Panc1 (cell line): ENCODE results near the gene NGEF. TPM values are rescaled to one million over a fixed set of nuclear protein-coding genes. Genes with fewer than 3 reads are reported as not detected.

Experiments
- ATAC-seq: fragments of 200-7000 bp; cut with Tn5 transposase; 2 replicates; pipeline ENCODE4 v1.9.1; 2020; ENCODE audit warnings: mild to moderate bottlenecking, moderate library complexity
- BruUV-seq: library from RNA; stranded (reverse); fragments of 400-500 nt; replicated peaks from 2 replicates; lab custom pipeline; 2021; lab: Mats Ljungman, UMichigan
- CTCF ChIA-PET: fragments of 300-600 bp; sonication (Branson Sonifier 250); formaldehyde crosslinking; loops from one replicate; lab custom pipeline; 2022; ENCODE audit warnings: antibody characterized with exemption; lab: Charles Lee
- POLR2A ChIA-PET: fragments of 300-600 bp; sonication (Branson Sonifier 250); formaldehyde crosslinking; loops from one replicate; lab custom pipeline; 2022; ENCODE audit warnings: antibody characterized with exemption; lab: Charles Lee
- DNase-seq: peaks from one replicate; pipeline ENCODE4 v3.0.0-alpha.2; 2010; ENCODE audit warnings: low read depth, low spot score
- H3K27ac ChIP-seq: 2 replicates; pipeline ENCODE4 v1.5.1; 2011; ENCODE audit warnings: mild to moderate bottlenecking, low read length, inconsistent platforms
- H3K27me3 ChIP-seq: fragments of 200-500 bp; sonication (Bioruptor generic); 2 replicates; pipeline ENCODE4 v1.6.0; 2014; ENCODE audit warnings: low read length, inconsistent platforms; ENCODE audit not compliant: control insufficient read depth, insufficient read depth
- H3K36me3 ChIP-seq: fragments of 200-500 bp; sonication (Bioruptor generic); 2 replicates; pipeline ENCODE4 v1.5.1; 2014; ENCODE audit warnings: inconsistent platforms, mild to moderate bottlenecking, low read length, moderate library complexity; ENCODE audit not compliant: control insufficient read depth, insufficient read depth
- H3K4me1 ChIP-seq: 2 replicates; pipeline ENCODE4 v1.5.1; 2011; ENCODE audit warnings: inconsistent platforms, mild to moderate bottlenecking, low read length, moderate library complexity; ENCODE audit not compliant: control insufficient read depth, insufficient read depth
- H3K4me3 ChIP-seq, 2 experiments: 2 replicates each; pipeline ENCODE4 v1.5.1; 2011 to 2012; ENCODE audit warnings: low read depth in 2 of 2, low read length in 2 of 2, mild to moderate bottlenecking in 2 of 2, inconsistent platforms in 1 of 2, moderate library complexity in 1 of 2
- H3K9me3 ChIP-seq: fragments of 200-500 bp; sonication (Bioruptor generic); 2 replicates; pipeline ENCODE4 v1.5.1; 2014; ENCODE audit warnings: low read depth, mild to moderate bottlenecking, inconsistent platforms, low read length, moderate library complexity; ENCODE audit not compliant: control insufficient read depth, insufficient read depth
- CTCF ChIP-seq: fragments of 450-650 bp; IDR thresholded peaks from 2 replicates; pipeline ENCODE4 v1.5.1; 2017; ENCODE audit warnings: mild to moderate bottlenecking
- POLR2AphosphoS5 ChIP-seq: IDR thresholded peaks from 2 replicates; pipeline ENCODE4 v1.6.1; 2012; ENCODE audit warnings: mild to moderate bottlenecking, low read depth, low read length, moderate library complexity
- REST ChIP-seq, 2 experiments: IDR thresholded peaks; 2 replicates each; pipeline ENCODE4 v1.6.1; 2011 to 2012; ENCODE audit warnings: low read depth in 2 of 2, control low read depth in 1 of 2, low read length in 1 of 2, mild to moderate bottlenecking in 1 of 2, moderate library complexity in 1 of 2; ENCODE audit not compliant: insufficient read depth in 1 of 2
- SIN3A ChIP-seq: IDR thresholded peaks from 2 replicates; pipeline ENCODE4 v1.6.1; 2012; ENCODE audit warnings: low read depth, mild to moderate bottlenecking, low read length, moderate library complexity, borderline replicate concordance; ENCODE audit not compliant: insufficient read depth
- TCF7L2 ChIP-seq: IDR thresholded peaks from 2 replicates; pipeline ENCODE4 v1.6.1; 2011; ENCODE audit warnings: mild to moderate bottlenecking, low read depth, low read length, inconsistent platforms
- in situ Hi-C: cut with HindIII; loops from 2 replicates; pipeline ENCODE4 v1.10.0; 2016; ENCODE audit warnings: low sequenced_read_pairs, low pct_unique_long_range_greater_than_20kb
- intact Hi-C: fragments of 100-400 bp; cut with micrococcal nuclease; formaldehyde crosslinking; loops from one replicate; pipeline ENCODE4 v1.10.0; 2022; ENCODE audit not compliant: unreplicated experiment
- total RNA-seq: library from RNA; stranded (reverse); gene quantifications from one replicate; pipeline ENCODE4 v1.2.1, GENCODE V29; 2021; ENCODE audit not compliant: unreplicated experiment

NGEF gene
- total RNA-seq, 1 experiment from 2014 or later: 17.8 TPM

GRCh38 chr2:232842689-232843088 lies 170.4 kb downstream of the NGEF start:
- intact Hi-C loops (no loop called here), in situ Hi-C loops (no loop called here)
- Histone ChIP-seq H3K27ac (no peak overlapping the region), H3K27me3 (no peaks in the 10 kb centered on the region), H3K36me3 (peaks cover 51% of the 10 kb centered on the region), H3K4me3 (no peak overlapping the region), H3K9me3 (no peaks in the 10 kb centered on the region), H3K4me1 (peaks cover 14% of the 10 kb centered on the region)
- ChIA-PET POLR2A (interaction anchor here (0.6 kb wide), 1 partner anchor 123 kb away, joined by 3 read pairs; no protein-coding TSS in a partner anchor), CTCF (no interaction called here)
- DNase-seq (no peak), ATAC-seq (no peak)
- TF ChIP-seq REST (IDR thresholded peaks at IDR 0.05; ENCODE audit: insufficient read depth in 1 of 2, low read depth in 2 of 2, low read length in 1 of 2) (no peak), TCF7L2 (no peak), CTCF (no peak), SIN3A (no peak), POLR2AphosphoS5 (no peak)
- BruUV-seq: no TSS peak

GRCh38 chr2:232839411-232840079 lies 173.5 kb downstream of the NGEF start:
- DNase-seq (no peak), ATAC-seq (no peak)
- TF ChIP-seq CTCF: no peak
- TF ChIP-seq POLR2AphosphoS5: no peak
- TF ChIP-seq TCF7L2: no peak
- TF ChIP-seq REST (IDR thresholded peaks at IDR 0.05; ENCODE audit: insufficient read depth in 1 of 2, low read depth in 2 of 2, low read length in 1 of 2): no peak
- TF ChIP-seq SIN3A: no peak
- H3K27ac ChIP-seq: no peak overlapping the region
- ChIA-PET CTCF (no interaction called here), POLR2A (no interaction called here)
- in situ Hi-C loops: no loop called here
- H3K27me3 ChIP-seq: no peaks in the 10 kb centered on the region
- peaks cover 14% of the 10 kb centered on the region for H3K4me1 ChIP-seq
- H3K9me3 ChIP-seq: no peaks in the 10 kb centered on the region
- BruUV-seq: no TSS peak
- intact Hi-C loops: no loop called here
- no peak overlapping the region for H3K4me3 ChIP-seq
- peaks cover 29% of the 10 kb centered on the region for H3K36me3 ChIP-seq
